ENCODE measurements around the gene CNGA4.
"Not testable (repeated sequence)": the region's sequence is repeated elsewhere in the genome, so short reads cannot be mapped to it uniquely, and the experiment has no call there.

The CNGA4 gene

DNA sequence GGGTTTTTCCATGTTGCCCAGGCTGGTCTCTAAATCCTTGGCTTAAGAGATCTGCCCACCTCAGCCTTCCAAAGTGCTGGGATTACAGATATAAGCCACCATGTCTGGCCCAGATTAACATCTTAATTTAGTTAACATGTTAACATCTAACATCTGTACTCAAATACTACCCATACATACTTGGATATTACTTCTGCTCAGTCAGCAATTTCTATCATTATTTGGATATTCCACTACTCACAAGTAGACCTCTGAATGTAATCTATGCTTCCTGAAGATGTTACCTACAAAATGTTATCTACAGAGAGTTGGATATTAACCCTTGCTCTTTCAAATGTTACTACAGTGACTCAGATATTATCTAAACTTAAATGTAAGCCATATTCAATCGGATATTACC, 24.8 kb downstream of the CNGA4 start:
- no peak for DNase-seq (ENCODE audit: low read depth)

DNA sequence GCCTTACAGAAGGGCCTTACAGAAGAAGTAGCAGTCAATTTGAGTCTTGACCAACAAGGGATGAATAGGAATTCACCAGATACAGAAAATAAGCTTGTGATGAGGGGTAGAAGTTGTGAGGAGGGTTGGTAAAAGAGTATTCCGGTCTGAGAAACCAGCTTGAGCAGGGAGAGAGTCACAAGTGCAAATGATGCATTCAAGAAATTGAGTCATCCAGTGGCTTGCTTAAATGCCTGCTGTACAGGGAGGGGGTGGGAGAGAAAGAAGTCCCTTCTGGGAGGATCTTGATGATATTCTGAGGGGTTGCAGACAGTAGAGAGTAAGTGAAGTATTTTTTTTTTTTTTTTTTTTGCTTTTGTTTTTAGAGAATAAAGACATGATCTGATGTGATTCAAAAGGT, 29.9 kb downstream of the CNGA4 start:
- no peak for DNase-seq (ENCODE audit: low read depth)

DNA sequence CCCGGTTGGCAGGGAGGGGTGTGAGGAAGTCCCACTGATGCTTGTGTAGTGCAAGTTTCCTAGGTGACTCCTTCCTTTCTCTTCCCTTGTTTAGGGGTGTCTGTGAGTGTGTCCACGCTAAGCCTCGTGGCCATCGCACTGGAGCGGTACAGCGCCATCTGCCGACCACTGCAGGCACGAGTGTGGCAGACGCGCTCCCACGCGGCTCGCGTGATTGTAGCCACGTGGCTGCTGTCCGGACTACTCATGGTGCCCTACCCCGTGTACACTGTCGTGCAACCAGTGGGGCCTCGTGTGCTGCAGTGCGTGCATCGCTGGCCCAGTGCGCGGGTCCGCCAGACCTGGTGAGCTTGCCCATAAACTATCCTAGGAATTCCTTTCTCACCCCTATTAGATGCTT, 31.1 kb downstream of the CNGA4 start:
- DNase-seq (ENCODE audit: low read depth): no peak

DNA sequence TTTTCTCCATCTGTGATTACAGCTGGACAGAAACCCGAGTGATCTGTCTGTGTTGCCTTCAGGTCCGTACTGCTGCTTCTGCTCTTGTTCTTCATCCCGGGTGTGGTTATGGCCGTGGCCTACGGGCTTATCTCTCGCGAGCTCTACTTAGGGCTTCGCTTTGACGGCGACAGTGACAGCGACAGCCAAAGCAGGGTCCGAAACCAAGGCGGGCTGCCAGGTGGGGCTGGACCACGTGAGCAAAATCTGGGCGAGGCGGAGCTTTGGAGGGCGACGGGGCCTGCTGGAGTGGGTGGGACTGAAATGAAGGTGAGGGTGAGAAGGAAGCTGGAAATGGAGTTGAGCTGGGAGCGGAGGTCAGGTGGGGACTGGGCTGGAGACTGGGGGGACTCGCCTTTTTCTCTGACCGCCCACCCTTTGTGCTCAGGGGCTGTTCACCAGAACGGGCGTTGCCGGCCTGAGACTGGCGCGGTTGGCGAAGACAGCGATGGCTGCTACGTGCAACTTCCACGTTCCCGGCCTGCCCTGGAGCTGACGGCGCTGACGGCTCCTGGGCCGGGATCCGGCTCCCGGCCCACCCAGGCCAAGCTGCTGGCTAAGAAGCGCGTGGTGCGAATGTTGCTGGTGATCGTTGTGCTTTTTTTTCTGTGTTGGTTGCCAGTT, 31.8 kb downstream of the CNGA4 start:
- DNase-seq (ENCODE audit: low read depth): no peak

DNA sequence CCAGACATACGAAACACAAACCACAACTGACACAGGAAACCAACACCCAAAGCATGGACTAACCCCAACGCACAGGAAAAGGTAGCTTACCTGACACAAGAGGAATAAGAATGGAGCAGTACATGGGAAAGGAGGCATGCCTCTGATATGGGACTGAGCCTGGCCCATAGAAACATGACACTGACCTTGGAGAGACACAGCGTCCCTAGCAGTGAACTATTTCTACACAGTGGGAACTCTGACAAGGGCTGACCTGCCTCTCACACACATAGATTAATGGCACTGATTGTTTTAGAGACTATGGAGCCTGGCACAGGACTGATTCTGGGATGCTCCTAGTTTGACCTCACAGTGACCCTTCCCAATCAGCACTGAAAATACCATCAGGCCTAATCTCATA, 32.7 kb downstream of the CNGA4 start:
- DNase-seq (ENCODE audit: low read depth): no peak

DNA sequence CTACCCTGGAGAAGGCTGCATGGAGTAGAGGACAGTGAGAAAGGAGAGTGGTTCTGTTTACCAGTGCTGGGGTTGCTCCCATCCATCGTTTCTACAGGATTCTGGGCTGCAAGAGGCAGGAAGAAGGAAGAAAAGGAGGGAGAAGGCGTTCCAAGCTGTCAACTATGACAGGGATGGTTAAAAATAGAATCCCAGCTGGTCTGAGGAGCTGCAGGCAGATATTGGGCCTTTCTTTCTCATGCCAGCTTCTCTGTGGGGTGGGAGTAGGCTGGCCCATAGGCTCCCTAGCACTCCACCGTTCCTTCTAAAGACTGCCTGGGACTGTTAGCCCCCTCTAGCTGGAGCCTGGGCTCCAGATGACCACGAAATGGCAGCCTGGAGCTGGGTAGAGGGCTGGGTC, 34.3 kb downstream of the CNGA4 start:
- DNase-seq (ENCODE audit: low read depth): no peak

DNA sequence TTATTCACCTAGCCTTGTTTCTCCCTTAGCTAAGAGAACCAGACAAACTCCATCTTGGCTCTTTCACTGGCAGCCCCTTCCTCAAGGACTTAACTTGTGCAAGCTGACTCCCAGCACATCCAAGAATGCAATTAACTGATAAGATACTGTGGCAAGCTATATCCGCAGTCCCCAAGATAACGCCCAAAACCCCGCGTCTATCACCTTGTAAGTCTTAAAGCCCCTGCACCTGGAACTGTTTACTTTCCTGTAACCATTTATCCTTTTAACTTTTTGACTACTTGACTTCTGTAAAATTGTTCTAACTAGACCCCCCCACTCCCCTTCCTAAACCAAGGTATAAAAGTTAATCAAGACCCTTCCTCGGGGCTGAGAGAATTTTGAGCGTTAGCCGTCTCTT, 41.9 kb downstream of the CNGA4 start:
- not testable (repeated sequence) for DNase-seq (ENCODE audit: low read depth)

DNA sequence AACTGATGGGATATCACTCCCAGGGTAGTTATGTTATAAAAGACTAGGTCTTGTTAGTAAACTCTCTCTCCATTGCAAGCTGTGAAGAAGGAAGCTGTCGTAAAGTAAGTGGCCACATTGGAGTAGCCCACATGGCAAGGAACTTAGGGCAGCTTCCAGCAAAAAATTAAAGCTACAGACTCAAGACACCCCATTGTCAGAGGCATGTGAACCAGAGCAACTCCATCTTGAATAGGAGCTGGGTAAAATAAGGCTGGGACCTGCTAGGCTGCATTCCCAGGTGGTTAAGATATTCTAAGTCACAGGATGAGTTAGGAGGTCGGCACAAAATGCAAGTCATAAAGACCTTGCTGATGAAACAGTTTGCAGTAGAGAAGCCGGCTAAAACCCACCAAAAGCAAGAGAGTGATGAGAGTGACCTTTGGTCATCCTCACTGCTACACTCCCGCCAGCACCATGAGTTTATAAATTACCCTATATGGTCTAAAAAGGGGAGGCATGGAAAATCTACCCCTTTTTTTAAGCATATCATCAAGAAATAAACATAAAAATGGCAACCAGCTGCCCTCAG, 44.6 kb downstream of the CNGA4 start:
- DNase-seq (ENCODE audit: low read depth): no peak

DNA sequence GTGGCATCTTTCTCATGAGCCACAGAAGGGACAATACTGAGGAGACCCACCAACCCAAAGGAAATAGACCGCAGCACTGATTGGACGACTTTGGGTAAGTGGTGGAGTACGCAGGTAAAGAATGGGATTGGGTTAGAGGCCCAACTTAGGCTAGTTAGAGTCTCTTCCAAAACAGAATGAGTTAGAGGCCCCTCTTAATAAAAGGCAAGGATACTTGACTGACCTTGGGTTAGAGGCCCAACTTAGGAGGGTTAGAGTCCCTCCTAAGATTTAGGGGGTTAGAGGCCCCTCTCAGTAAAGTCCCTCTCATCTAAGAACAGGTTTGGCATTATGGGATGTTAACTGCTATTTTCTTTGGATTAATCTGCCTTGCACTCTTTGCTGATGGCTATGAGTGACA, 45.4 kb downstream of the CNGA4 start:
- DNase-seq (ENCODE audit: low read depth): no peak

DNA sequence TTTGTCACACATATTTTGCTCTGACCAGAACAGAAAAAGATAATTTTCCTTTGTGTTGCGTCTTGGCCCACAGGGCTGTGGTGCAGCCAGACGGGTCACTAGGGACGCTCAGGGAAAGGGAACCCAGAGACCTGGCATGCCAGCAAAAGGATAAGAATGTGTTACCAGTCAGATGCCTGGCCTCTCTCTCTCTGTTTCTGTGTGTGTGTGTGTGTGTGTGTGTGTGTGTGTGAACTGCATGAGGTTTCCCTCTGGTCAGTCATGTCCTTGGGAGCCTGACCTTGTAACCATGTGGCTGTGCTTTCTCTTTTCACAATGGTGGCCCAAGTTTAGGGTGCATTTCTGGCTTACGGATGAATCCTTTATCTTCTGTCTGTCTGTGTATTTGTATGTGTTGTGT, 46.1 kb downstream of the CNGA4 start:
- no peak for DNase-seq (ENCODE audit: low read depth)

Data from activated T-cell treated with anti-CD3 and anti-CD28 coated beads for 1 hour (primary cell).